Fibroblast of villous mesenchyme (primary cell): ENCODE measurements around the gene FHL1. TPM values are rescaled to one million over a fixed set of nuclear protein-coding genes. Genes with fewer than 3 reads are reported as not detected.

ENCODE experiments used
- DNase-seq: peaks from one replicate; pipeline ENCODE4 v3.0.0-alpha.2; 2010; ENCODE audit warnings: low read depth
- H3K4me3 ChIP-seq: 2 replicates; pipeline ENCODE4 v1.5.1; 2011; ENCODE audit warnings: low read depth, mild to moderate bottlenecking, low read length
- CTCF ChIP-seq: IDR thresholded peaks from 2 replicates; pipeline ENCODE4 v1.5.1; 2012; ENCODE audit warnings: low read depth, mild to moderate bottlenecking, low read length; ENCODE audit not compliant: insufficient read depth
- total RNA-seq: library from RNA; depleted of rRNA; stranded (reverse); fragments of >200 nt; gene quantifications from 2 replicates; pipeline ENCODE4 v1.2.3, GENCODE V29; 2012

Gene FHL1
- total RNA-seq, 1 donor: 104 TPM

GRCh38 chrX:136168929-136169735 is 21.8 kb downstream of the FHL1 start:
- peak; percentile 95 for DNase-seq
- H3K4me3 ChIP-seq: no peak overlapping the region
- TF ChIP-seq CTCF: no peak

GRCh38 chrX:136170139-136170800 is 22.9 kb downstream of the FHL1 start:
- peak; percentile 45 for TF ChIP-seq CTCF
- H3K4me3 ChIP-seq: peak overlapping the region; percentile 9
- DNase-seq: peak; percentile 58

- DNase-seq: no peak
- no peak for TF ChIP-seq CTCF
- no peak overlapping the region for H3K4me3 ChIP-seq
These were observed 24.1 kb downstream of the FHL1 start for GRCh38 chrX:136171420-136171819.

- no peak overlapping the region for H3K4me3 ChIP-seq
- DNase-seq: peak; percentile 93
These were observed 29.1 kb downstream of the FHL1 start for GRCh38 chrX:136176399-136176825.

GRCh38 chrX:136179133-136179532 is 31.8 kb downstream of the FHL1 start:
- no peak overlapping the region for H3K4me3 ChIP-seq
- DNase-seq: no peak

More at GRCh38 chrX:136176399-136176825, 29.1 kb downstream of the FHL1 start:
- no peak for TF ChIP-seq CTCF

GRCh38 chrX:136182414-136182813 is 35.1 kb downstream of the FHL1 start:
- TF ChIP-seq CTCF: no peak
- H3K4me3 ChIP-seq: no peak overlapping the region
- no peak for DNase-seq

More at GRCh38 chrX:136179133-136179532, 31.8 kb downstream of the FHL1 start:
- TF ChIP-seq CTCF: no peak
